ENCODE data around the gene SRSF3.
"Not testable (repeated sequence)": the region's sequence is repeated elsewhere in the genome, so short reads cannot be mapped to it uniquely, and the experiment has no call there.

The SRSF3 gene

DNA sequence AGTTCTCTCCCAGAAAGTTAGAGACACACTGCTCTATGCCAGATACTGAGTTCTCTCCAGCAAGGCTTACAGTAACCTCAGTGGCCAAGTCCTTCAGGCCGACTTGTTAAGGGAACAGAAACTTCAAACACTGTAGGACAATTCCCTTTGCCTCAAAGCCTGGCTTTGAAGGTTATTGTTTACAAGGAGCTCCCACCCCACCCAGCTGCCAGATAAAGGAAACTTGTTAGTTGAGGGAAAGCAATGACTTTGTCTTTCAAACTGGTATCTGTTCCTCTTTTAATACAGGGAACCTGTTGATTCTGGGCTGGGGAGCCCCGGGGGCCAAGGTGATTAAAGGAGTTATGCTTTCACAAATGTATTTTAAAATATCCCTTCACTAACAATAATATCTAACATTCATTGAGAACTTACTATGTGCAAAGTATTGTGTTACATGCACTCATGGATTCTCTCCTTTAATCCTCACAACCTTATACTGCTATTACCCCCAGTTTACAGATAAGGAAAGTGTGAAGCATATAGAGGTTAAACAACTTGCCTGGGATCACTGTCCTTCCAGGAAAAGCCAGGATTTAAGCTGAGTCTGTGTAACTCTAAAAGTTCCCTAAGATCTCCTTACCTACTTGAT, 56.8 kb downstream of the SRSF3 start:
- DNase-seq, result no peak

- no peak for DNase-seq
Observed at GRCh38 chr6:36651659-36652379, 57.7 kb downstream of the SRSF3 start.

DNA sequence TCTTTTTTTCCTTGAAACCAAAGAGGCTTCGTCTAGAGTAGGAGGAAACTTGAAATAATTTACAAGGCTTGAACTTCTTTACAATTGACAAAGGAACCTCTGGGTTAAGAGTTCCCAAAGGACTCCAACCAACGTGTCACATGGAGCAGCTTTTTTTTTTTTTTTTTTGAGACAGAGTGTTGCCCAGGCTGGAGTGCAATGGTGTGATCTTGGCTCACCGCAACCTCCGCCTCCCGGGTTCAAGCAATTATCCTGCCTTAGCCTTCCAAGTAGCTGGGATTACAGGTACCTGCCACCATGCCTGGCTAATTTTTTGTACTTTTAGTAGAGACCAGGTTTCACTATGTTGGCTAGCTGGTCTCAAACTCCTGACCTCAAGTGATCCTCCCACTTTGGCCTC, 60.3 kb downstream of the SRSF3 start:
- not testable (repeated sequence) for DNase-seq

Measured in activated naive CD4-positive, alpha-beta T cell (primary cell).